Measurements from ENCODE around the gene ICAM3. TPM values are rescaled to one million over a fixed set of nuclear protein-coding genes. Genes with fewer than 3 reads are reported as not detected.

ICAM3 gene
- total RNA-seq, 1 donor from 2014 or later, result 15.3 TPM

GRCh38 chr19:10295305-10295846 is 44.0 kb downstream of the ICAM3 start:
- peaks cover 32% of the 10 kb centered on the region for H3K4me1 Mint-ChIP-seq (ENCODE audit: low read depth)
- peak overlapping the region; percentile 49 for H3K4me3 Mint-ChIP-seq (ENCODE audit: unreplicated experiment)
- H3K36me3 Mint-ChIP-seq (ENCODE audit: low read depth), result peaks cover 3% of the 10 kb centered on the region
- H3K9me3 Mint-ChIP-seq (ENCODE audit: low read depth), result no peaks in the 10 kb centered on the region
- peaks cover 50% of the 10 kb centered on the region for H3K27me3 Mint-ChIP-seq (ENCODE audit: low read depth)
- no peak overlapping the region for H3K27ac Mint-ChIP-seq (ENCODE audit: unreplicated experiment)
- TF ChIP-seq CTCF (IDR thresholded peaks at IDR 0.05), result no peak
- DNase-seq (ENCODE audit: low spot score), result no peak

- H3K4me3 Mint-ChIP-seq (ENCODE audit: unreplicated experiment), result no peak overlapping the region
- peaks cover 49% of the 10 kb centered on the region for H3K27me3 Mint-ChIP-seq (ENCODE audit: low read depth)
- no peak overlapping the region for H3K27ac Mint-ChIP-seq (ENCODE audit: unreplicated experiment)
- H3K9me3 Mint-ChIP-seq (ENCODE audit: low read depth), result no peaks in the 10 kb centered on the region
- peak; percentile 17 for TF ChIP-seq CTCF (IDR thresholded peaks at IDR 0.05)
- H3K4me1 Mint-ChIP-seq (ENCODE audit: low read depth), result peaks cover 39% of the 10 kb centered on the region
- DNase-seq (ENCODE audit: low spot score), result no peak
- H3K36me3 Mint-ChIP-seq (ENCODE audit: low read depth), result peaks cover 3% of the 10 kb centered on the region
Measured at GRCh38 chr19:10294368-10294697, 45.1 kb downstream of the ICAM3 start.

- Mint-ChIP-seq H3K4me3 (ENCODE audit: unreplicated experiment) (no peak overlapping the region), H3K36me3 (ENCODE audit: low read depth) (peaks cover 3% of the 10 kb centered on the region), H3K9me3 (ENCODE audit: low read depth) (no peaks in the 10 kb centered on the region), H3K27ac (ENCODE audit: unreplicated experiment) (no peak overlapping the region), H3K27me3 (ENCODE audit: low read depth) (peaks cover 51% of the 10 kb centered on the region), H3K4me1 (ENCODE audit: low read depth) (peaks cover 44% of the 10 kb centered on the region)
- DNase-seq (ENCODE audit: low spot score), result no peak
- no peak for TF ChIP-seq CTCF (IDR thresholded peaks at IDR 0.05)
Measured at GRCh38 chr19:10293637-10294367, 45.6 kb downstream of the ICAM3 start.

DNA sequence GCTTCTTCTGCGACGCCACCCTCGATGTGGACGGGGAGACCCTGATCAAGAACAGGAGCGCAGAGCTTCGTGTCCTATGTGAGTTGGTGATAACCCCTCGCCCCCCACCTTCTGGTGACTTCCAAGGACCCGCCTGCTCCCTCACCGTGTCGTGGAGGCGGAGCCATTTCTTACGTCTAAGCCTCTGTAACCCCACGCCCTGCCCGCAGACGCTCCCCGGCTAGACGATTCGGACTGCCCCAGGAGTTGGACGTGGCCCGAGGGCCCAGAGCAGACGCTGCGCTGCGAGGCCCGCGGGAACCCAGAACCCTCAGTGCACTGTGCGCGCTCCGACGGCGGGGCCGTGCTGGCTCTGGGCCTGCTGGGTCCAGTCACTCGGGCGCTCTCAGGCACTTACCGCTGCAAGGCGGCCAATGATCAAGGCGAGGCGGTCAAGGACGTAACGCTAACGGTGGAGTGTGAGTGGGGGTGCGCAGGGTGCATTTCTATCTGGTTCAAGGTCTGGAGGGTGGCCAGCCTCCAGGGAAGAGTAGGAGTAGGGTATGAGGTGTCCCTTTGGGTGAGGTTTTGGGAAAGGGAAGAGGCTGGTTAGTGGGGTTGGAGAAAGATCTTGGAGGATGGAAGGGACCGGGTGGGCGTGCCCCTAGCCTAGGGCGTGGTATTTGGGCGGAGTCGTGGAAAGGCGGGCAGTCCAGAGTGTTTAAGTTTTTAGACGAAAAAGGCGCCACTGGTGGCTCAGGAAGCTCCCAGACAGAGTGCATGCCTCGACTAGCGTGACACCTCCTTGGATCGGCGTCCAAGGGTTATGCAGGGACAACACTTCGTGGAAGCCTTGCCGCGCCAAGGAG is 46.4 kb downstream of the ICAM3 start:
- Mint-ChIP-seq H3K27ac (ENCODE audit: unreplicated experiment) (no peak overlapping the region), H3K36me3 (ENCODE audit: low read depth) (peaks cover 3% of the 10 kb centered on the region), H3K4me3 (ENCODE audit: unreplicated experiment) (peak overlapping the region; percentile 83), H3K9me3 (ENCODE audit: low read depth) (no peaks in the 10 kb centered on the region), H3K4me1 (ENCODE audit: low read depth) (peaks cover 47% of the 10 kb centered on the region), H3K27me3 (ENCODE audit: low read depth) (peaks cover 56% of the 10 kb centered on the region)
- DNase-seq (ENCODE audit: low spot score), result no peak
- TF ChIP-seq CTCF (IDR thresholded peaks at IDR 0.05), result no peak

DNA sequence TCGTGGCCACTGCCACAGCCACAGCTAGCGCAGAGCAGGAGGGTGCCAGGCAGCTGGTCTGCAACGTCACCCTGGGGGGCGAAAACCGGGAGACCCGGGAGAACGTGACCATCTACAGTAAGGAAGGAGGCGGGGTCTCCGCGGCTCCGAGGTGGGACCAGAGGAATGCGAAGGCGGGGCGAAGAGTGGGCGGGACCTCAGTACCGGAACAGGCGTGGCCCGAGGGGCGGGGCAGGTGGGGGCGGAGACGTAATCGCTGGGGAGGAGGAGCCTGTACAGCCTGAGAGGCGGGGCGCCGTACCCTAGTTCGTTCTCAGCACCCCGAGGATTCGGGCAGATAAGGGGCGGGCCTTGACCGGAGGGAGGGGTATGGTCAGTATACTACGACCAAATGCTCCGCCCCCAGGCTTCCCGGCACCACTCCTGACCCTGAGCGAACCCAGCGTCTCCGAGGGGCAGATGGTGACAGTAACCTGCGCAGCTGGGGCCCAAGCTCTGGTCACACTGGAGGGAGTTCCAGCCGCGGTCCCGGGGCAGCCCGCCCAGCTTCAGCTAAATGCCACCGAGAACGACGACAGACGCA is 47.1 kb downstream of the ICAM3 start:
- H3K9me3 Mint-ChIP-seq (ENCODE audit: low read depth), result no peaks in the 10 kb centered on the region
- H3K4me3 Mint-ChIP-seq (ENCODE audit: unreplicated experiment), result peak overlapping the region; percentile 83
- peaks cover 58% of the 10 kb centered on the region for H3K27me3 Mint-ChIP-seq (ENCODE audit: low read depth)
- H3K36me3 Mint-ChIP-seq (ENCODE audit: low read depth), result peaks cover 3% of the 10 kb centered on the region
- H3K27ac Mint-ChIP-seq (ENCODE audit: unreplicated experiment), result no peak overlapping the region
- DNase-seq (ENCODE audit: low spot score), result no peak
- no peak for TF ChIP-seq CTCF (IDR thresholded peaks at IDR 0.05)
- peaks cover 47% of the 10 kb centered on the region for H3K4me1 Mint-ChIP-seq (ENCODE audit: low read depth)

Measured in chondrocyte (in vitro differentiated cells).